ENCODE results near the gene BTD.

DNA sequence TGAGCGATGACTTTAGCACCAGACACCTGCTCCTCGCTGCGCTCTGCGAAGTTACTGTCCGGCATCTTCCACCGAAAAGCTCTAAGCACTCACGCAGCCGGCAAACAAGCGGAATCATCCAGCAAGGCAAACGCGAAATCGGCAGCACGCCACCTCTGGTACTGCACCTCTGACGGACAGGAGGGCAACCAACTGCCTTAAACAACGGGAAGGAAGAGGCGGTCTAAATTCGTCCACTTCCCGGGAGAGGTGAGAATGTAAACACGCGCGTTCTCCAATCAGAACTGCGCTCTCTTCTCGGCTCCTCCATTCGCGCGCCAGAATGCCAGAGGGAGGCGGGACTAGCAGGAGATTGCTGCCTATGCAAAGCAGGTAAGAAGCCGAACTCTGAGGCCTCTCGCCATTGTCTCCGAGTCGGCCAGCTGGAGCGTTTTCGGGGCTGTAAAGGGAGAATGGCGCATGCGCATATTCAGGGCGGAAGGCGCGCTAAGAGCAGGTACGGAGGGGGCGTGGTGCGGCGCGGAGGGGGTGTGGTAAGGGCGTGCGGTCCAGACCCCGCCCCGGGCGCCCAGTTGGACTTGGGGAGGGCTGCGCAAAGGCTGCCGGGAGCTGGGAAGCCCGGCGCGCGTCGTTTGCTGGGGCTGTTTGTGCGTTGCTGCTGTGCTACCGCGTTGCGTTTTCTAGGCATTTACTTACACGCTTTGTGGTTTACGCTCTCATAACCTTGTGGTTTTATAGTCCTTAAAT lies at the start of gene BTD, which contains the start of gene HACL1:
- TF ChIP-seq, protein P1, sequence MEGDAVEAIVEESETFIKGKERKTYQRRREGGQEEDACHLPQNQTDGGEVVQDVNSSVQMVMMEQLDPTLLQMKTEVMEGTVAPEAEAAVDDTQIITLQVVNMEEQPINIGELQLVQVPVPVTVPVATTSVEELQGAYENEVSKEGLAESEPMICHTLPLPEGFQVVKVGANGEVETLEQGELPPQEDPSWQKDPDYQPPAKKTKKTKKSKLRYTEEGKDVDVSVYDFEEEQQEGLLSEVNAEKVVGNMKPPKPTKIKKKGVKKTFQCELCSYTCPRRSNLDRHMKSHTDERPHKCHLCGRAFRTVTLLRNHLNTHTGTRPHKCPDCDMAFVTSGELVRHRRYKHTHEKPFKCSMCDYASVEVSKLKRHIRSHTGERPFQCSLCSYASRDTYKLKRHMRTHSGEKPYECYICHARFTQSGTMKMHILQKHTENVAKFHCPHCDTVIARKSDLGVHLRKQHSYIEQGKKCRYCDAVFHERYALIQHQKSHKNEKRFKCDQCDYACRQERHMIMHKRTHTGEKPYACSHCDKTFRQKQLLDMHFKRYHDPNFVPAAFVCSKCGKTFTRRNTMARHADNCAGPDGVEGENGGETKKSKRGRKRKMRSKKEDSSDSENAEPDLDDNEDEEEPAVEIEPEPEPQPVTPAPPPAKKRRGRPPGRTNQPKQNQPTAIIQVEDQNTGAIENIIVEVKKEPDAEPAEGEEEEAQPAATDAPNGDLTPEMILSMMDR (conservative IDR thresholded peaks at IDR 0.05; ENCODE audit: low read depth in 2 of 2): 0 out of 4 replicates have a peak, but pooled peaks of 1 of the 2 experiments have one; percentile 22
- TF ChIP-seq JUNB (IDR thresholded peaks at IDR 0.05; ENCODE audit: unreplicated experiment) (no peak), POLR2AphosphoS5 (IDR thresholded peaks at IDR 0.05; ENCODE audit: low read depth) (peak; percentile 93)
- TF ChIP-seq, protein P2, sequence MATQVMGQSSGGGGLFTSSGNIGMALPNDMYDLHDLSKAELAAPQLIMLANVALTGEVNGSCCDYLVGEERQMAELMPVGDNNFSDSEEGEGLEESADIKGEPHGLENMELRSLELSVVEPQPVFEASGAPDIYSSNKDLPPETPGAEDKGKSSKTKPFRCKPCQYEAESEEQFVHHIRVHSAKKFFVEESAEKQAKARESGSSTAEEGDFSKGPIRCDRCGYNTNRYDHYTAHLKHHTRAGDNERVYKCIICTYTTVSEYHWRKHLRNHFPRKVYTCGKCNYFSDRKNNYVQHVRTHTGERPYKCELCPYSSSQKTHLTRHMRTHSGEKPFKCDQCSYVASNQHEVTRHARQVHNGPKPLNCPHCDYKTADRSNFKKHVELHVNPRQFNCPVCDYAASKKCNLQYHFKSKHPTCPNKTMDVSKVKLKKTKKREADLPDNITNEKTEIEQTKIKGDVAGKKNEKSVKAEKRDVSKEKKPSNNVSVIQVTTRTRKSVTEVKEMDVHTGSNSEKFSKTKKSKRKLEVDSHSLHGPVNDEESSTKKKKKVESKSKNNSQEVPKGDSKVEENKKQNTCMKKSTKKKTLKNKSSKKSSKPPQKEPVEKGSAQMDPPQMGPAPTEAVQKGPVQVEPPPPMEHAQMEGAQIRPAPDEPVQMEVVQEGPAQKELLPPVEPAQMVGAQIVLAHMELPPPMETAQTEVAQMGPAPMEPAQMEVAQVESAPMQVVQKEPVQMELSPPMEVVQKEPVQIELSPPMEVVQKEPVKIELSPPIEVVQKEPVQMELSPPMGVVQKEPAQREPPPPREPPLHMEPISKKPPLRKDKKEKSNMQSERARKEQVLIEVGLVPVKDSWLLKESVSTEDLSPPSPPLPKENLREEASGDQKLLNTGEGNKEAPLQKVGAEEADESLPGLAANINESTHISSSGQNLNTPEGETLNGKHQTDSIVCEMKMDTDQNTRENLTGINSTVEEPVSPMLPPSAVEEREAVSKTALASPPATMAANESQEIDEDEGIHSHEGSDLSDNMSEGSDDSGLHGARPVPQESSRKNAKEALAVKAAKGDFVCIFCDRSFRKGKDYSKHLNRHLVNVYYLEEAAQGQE (IDR thresholded peaks at IDR 0.05; ENCODE audit: unreplicated experiment): no peak
